K562 (cell line): ENCODE results near the gene PHF21A.

Experiments used
- PHF21A ChIP-seq: fragments of 450-650 bp; IDR thresholded peaks from 2 replicates; pipeline ENCODE4 v1.6.1; 2017; ENCODE audit warnings: low read depth, borderline replicate concordance
- POLR2A ChIP-seq: fragments of 450-650 bp; conservative IDR thresholded peaks from 2 replicates; pipeline ENCODE4 v1.6.1; 2016
- ZNF12 ChIP-seq: sonication (generic); formaldehyde crosslinking; IDR thresholded peaks from 2 replicates; pipeline ENCODE4 v1.4.0; 2020; ENCODE audit warnings: mild to moderate bottlenecking, missing genetic modification reagents
- ZNF609 ChIP-seq: sonication (generic); formaldehyde crosslinking; IDR thresholded peaks from 2 replicates; pipeline ENCODE4 v1.8.1; 2023; ENCODE audit warnings: missing genetic modification reagents, mild to moderate bottlenecking, borderline replicate concordance

- no peak for TF ChIP-seq ZNF609 (CRISPR knock-in tag)
- TF ChIP-seq POLR2A = no peak
- TF ChIP-seq PHF21A = no peak
- TF ChIP-seq ZNF12 (CRISPR knock-in tag) = no peak
Measured at GRCh38 chr11:46009647-46010046, 111.6 kb downstream of the PHF21A start.
